ENCODE results near the gene COX19. TPM values are rescaled to one million over a fixed set of nuclear protein-coding genes. Genes with fewer than 3 reads are reported as not detected.
A peak's percentile ranks its signal among the peaks of the same experiment; 100 is the strongest.

COX19 gene
- total RNA-seq, 1 donor: 12.5 TPM

GRCh38 chr7:984361-985126, 9.2 kb upstream of the COX19 start:
- TF ChIP-seq CTCF (IDR thresholded peaks at IDR 0.05; ENCODE audit: insufficient read depth, low read length): no peak
- no peak for DNase-seq (ENCODE audit: low read depth)
- no peak overlapping the region for H3K4me3 ChIP-seq (ENCODE audit: low read depth, low read length)

- TF ChIP-seq CTCF (IDR thresholded peaks at IDR 0.05; ENCODE audit: insufficient read depth, low read length): no peak
These were observed 8.3 kb upstream of the COX19 start for GRCh38 chr7:983616-984071.

GRCh38 chr7:983004-983615, 7.8 kb upstream of the COX19 start, which contains the start of gene CYP2W1:
Gene CYP2W1 (plus strand): TSS chr7:983181. CDS start chr7:983212, 31 bp downstream.
- no peak for DNase-seq (ENCODE audit: low read depth)
- no peak for TF ChIP-seq CTCF (IDR thresholded peaks at IDR 0.05; ENCODE audit: insufficient read depth, low read length)
- no peak within 1 kb of the TSS for H3K4me3 ChIP-seq (ENCODE audit: low read depth, low read length)

More at GRCh38 chr7:983616-984071, 8.3 kb upstream of the COX19 start:
- H3K4me3 ChIP-seq (ENCODE audit: low read depth, low read length): no peak overlapping the region
- no peak for DNase-seq (ENCODE audit: low read depth)

GRCh38 chr7:982511-983003, 7.2 kb upstream of the COX19 start:
- no peak for DNase-seq (ENCODE audit: low read depth)
- no peak for TF ChIP-seq CTCF (IDR thresholded peaks at IDR 0.05; ENCODE audit: insufficient read depth, low read length)
- no peak overlapping the region for H3K4me3 ChIP-seq (ENCODE audit: low read depth, low read length)

GRCh38 chr7:981793-982510, 6.6 kb upstream of the COX19 start:
- TF ChIP-seq CTCF (IDR thresholded peaks at IDR 0.05; ENCODE audit: insufficient read depth, low read length): no peak
- H3K4me3 ChIP-seq (ENCODE audit: low read depth, low read length): no peak overlapping the region
- no peak for DNase-seq (ENCODE audit: low read depth)

GRCh38 chr7:979886-980571, 4.7 kb upstream of the COX19 start:
- no peak overlapping the region for H3K4me3 ChIP-seq (ENCODE audit: low read depth, low read length)
- peak; percentile 16 for DNase-seq (ENCODE audit: low read depth)
- TF ChIP-seq CTCF (IDR thresholded peaks at IDR 0.05; ENCODE audit: insufficient read depth, low read length): no peak

Measured in fibroblast of the aortic adventitia (primary cell).